HEK293 (cell line): Measurements from ENCODE around the gene MRTFB.

Experiments used
- EGR2 ChIP-seq: fragments of 450-650 bp; formaldehyde crosslinking; IDR thresholded peaks from 2 replicates; pipeline ENCODE4 v1.5.1; 2016; ENCODE audit warnings: low read depth, missing biosample characterization, missing genetic modification characterization
- GLIS2 ChIP-seq: fragments of 450-650 bp; formaldehyde crosslinking; IDR thresholded peaks from 2 replicates; pipeline ENCODE4 v1.5.1; 2016; ENCODE audit warnings: missing biosample characterization, missing genetic modification characterization
- HIC1 ChIP-seq: fragments of 450-650 bp; formaldehyde crosslinking; IDR thresholded peaks from 2 replicates; pipeline ENCODE4 v1.5.1; 2016; ENCODE audit warnings: missing biosample characterization, missing genetic modification characterization
- KLF10 ChIP-seq: fragments of 450-650 bp; IDR thresholded peaks from 2 replicates; pipeline ENCODE4 v1.5.1; 2018; ENCODE audit warnings: missing biosample characterization, mild to moderate bottlenecking, missing genetic modification characterization
- KLF8 ChIP-seq: fragments of 450-650 bp; formaldehyde crosslinking; IDR thresholded peaks from 2 replicates; pipeline ENCODE4 v1.5.1; 2016; ENCODE audit warnings: missing biosample characterization, missing genetic modification characterization
- KLF9 ChIP-seq: fragments of 450-650 bp; formaldehyde crosslinking; IDR thresholded peaks from 2 replicates; pipeline ENCODE4 v1.5.1; 2016; ENCODE audit warnings: missing biosample characterization, missing genetic modification characterization, low read depth
- MZF1 ChIP-seq: fragments of 450-650 bp; formaldehyde crosslinking; IDR thresholded peaks from 2 replicates; pipeline ENCODE4 v1.5.1; 2017; ENCODE audit warnings: missing biosample characterization, missing genetic modification characterization, borderline replicate concordance
- PRDM10 ChIP-seq: fragments of 450-650 bp; formaldehyde crosslinking; IDR thresholded peaks from 2 replicates; pipeline ENCODE4 v1.5.1; 2016; ENCODE audit warnings: missing biosample characterization, missing genetic modification characterization
- SCRT1 ChIP-seq: fragments of 450-650 bp; formaldehyde crosslinking; IDR thresholded peaks from 2 replicates; pipeline ENCODE4 v1.5.1; 2016; ENCODE audit warnings: missing biosample characterization, missing genetic modification characterization, borderline replicate concordance
- SETDB1 ChIP-seq: IDR thresholded peaks from one replicate; pipeline ENCODE4 v1.6.1; 2017; ENCODE audit warnings: mild to moderate bottlenecking, low read length, moderate library complexity, mixed read lengths; ENCODE audit not compliant: insufficient read length
- TRIM28 ChIP-seq: IDR thresholded peaks from 2 replicates; pipeline ENCODE4 v1.6.1; 2011; ENCODE audit warnings: low read length, control low read depth, borderline replicate concordance
- ZBTB10 ChIP-seq: fragments of 450-650 bp; formaldehyde crosslinking; IDR thresholded peaks from 2 replicates; pipeline ENCODE4 v1.5.1; 2016; ENCODE audit warnings: missing biosample characterization, missing genetic modification characterization
- ZBTB17 ChIP-seq: fragments of 450-650 bp; formaldehyde crosslinking; IDR thresholded peaks from 2 replicates; pipeline ENCODE4 v1.5.1; 2016; ENCODE audit warnings: missing biosample characterization, missing genetic modification characterization
- ZBTB20 ChIP-seq: fragments of 450-650 bp; formaldehyde crosslinking; IDR thresholded peaks from 2 replicates; pipeline ENCODE4 v1.5.1; 2016; ENCODE audit warnings: missing biosample characterization, missing genetic modification characterization
- ZBTB8A ChIP-seq: fragments of 450-650 bp; formaldehyde crosslinking; IDR thresholded peaks from 2 replicates; pipeline ENCODE4 v1.5.1; 2016; ENCODE audit warnings: missing biosample characterization, missing genetic modification characterization
- ZNF335 ChIP-seq: fragments of 450-650 bp; formaldehyde crosslinking; conservative IDR thresholded peaks from 2 replicates; pipeline ENCODE4 v1.5.1; 2016; ENCODE audit warnings: missing biosample characterization, missing genetic modification characterization
- ZNF362 ChIP-seq: fragments of 450-650 bp; formaldehyde crosslinking; IDR thresholded peaks from 2 replicates; pipeline ENCODE4 v1.5.1; 2016; ENCODE audit warnings: missing biosample characterization, missing genetic modification characterization
- ZNF398 ChIP-seq: fragments of 450-650 bp; formaldehyde crosslinking; IDR thresholded peaks from 2 replicates; pipeline ENCODE4 v1.5.1; 2017; ENCODE audit warnings: missing biosample characterization, missing genetic modification characterization
- ZNF404 ChIP-seq: fragments of 450-650 bp; formaldehyde crosslinking; IDR thresholded peaks from 2 replicates; pipeline ENCODE4 v1.5.1; 2017; ENCODE audit warnings: missing biosample characterization, missing genetic modification characterization
- ZNF416 ChIP-seq: fragments of 450-650 bp; formaldehyde crosslinking; IDR thresholded peaks from 2 replicates; pipeline ENCODE4 v1.5.1; 2016; ENCODE audit warnings: missing biosample characterization, missing genetic modification characterization
- ZNF449 ChIP-seq: fragments of 450-650 bp; formaldehyde crosslinking; IDR thresholded peaks from 2 replicates; pipeline ENCODE4 v1.5.1; 2017; ENCODE audit warnings: missing biosample characterization, mild to moderate bottlenecking, missing genetic modification characterization, moderate library complexity
- ZNF513 ChIP-seq: fragments of 450-650 bp; IDR thresholded peaks from 2 replicates; pipeline ENCODE4 v1.5.1; 2018; ENCODE audit warnings: missing biosample characterization, missing genetic modification characterization
- ZNF529 ChIP-seq: fragments of 450-650 bp; formaldehyde crosslinking; IDR thresholded peaks from 2 replicates; pipeline ENCODE4 v1.5.1; 2017; ENCODE audit warnings: missing genetic modification characterization, missing biosample characterization; ENCODE audit not compliant: insufficient replicate concordance
- ZNF76 ChIP-seq: fragments of 450-650 bp; formaldehyde crosslinking; IDR thresholded peaks from 2 replicates; pipeline ENCODE4; 2016; ENCODE audit warnings: low read depth, missing biosample characterization, missing genetic modification characterization, borderline replicate concordance

MRTFB gene

GRCh38 chr16:14302399-14303181, 231.5 kb downstream of the MRTFB start (continued):
- peak; percentile 50; the same call in 1 of the 2 replicates for TF ChIP-seq HIC1
- peak; percentile 77; the same call in 1 of the 2 replicates for TF ChIP-seq ZNF76 (tag by site-specific recombination)
- TF ChIP-seq KLF8 = peak; percentile 41; the same call in 1 of the 2 replicates
- TF ChIP-seq PRDM10 (tag by site-specific recombination) = peak; percentile 22; the same call in 1 of the 2 replicates
- TF ChIP-seq KLF10 (tag by site-specific recombination) = peak; percentile 61
- no peak for TF ChIP-seq ZNF362 (tag by site-specific recombination)
- no peak for TF ChIP-seq MZF1 (tag by site-specific recombination)
- TF ChIP-seq ZBTB17 (tag by site-specific recombination) = no peak
- TF ChIP-seq ZNF529 (tag by site-specific recombination) = no peak
- TF ChIP-seq ZNF513 = no peak
- TF ChIP-seq ZNF404 (tag by site-specific recombination) = no peak
- TF ChIP-seq KLF9 = peak; percentile 65
- peak; percentile 31; the same call in 1 of the 2 replicates for TF ChIP-seq ZNF335 (tag by site-specific recombination)
- TF ChIP-seq ZBTB10 = peak; percentile 76
- peak; percentile 90 for TF ChIP-seq GLIS2 (tag by site-specific recombination)
- TF ChIP-seq TRIM28 = no peak
- peak; percentile 90 for TF ChIP-seq ZBTB8A (tag by site-specific recombination)
- TF ChIP-seq ZBTB20 (tag by site-specific recombination) = peak; percentile 73
- TF ChIP-seq ZNF416 (tag by site-specific recombination) = no peak
- no peak for TF ChIP-seq ZNF449 (tag by site-specific recombination)
- peak; percentile 82 for TF ChIP-seq ZNF398 (tag by site-specific recombination)
- TF ChIP-seq SCRT1 (tag by site-specific recombination) = no peak
- no peak for TF ChIP-seq SETDB1
- TF ChIP-seq EGR2 (tag by site-specific recombination) = peak; percentile 79
